ENCODE data around the gene DYDC1. TPM values are rescaled to one million over a fixed set of nuclear protein-coding genes. Genes with fewer than 3 reads are reported as not detected.
"Not testable (repeated sequence)": the region's sequence is repeated elsewhere in the genome, so short reads cannot be mapped to it uniquely, and the experiment has no call there.

Gene DYDC1
- polyA plus RNA-seq, 1 donor, result not detected

DNA sequence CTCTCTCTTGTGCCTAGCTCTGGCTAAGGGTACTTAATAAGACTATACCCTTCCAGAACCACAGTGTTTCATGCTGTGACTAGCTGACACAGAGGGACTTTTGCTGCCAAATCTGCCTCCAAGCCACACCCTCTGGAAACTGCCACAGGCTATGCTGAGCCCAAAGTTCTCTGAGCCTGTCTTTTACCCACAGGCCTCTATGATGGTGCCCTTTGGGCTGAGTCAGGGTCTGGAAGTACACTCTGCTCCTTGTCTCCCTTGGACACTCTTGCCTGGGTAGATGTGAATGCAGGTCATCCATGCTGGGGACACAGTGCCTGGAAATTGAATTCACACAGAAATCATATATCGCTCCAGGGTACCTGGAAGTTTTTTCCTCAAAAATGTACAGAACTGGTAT is 22.6 kb downstream of the DYDC1 start:
- no peak for DNase-seq

DNA sequence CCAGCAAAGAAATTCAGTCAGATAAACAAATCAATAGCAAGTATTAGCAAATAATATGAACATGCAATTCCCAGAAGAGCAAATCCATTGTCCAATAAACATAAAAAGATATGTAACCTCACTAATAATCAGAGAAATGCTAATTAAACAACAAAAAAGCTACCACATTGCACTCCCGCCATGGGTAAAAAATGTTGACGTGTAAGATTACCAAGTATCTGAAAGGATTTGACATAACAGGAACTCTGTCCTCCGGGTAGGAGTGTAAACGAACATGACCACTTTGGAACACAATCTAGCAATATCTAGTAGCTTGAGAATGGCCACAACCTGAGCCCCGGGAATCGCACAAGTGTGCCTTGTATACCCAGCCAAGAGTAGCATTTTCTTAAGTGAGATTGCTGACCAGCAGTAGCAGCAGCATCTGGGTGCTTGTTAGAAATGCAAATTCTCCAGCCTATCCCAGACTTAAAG is 31.6 kb downstream of the DYDC1 start:
- DNase-seq, result no peak

DNA sequence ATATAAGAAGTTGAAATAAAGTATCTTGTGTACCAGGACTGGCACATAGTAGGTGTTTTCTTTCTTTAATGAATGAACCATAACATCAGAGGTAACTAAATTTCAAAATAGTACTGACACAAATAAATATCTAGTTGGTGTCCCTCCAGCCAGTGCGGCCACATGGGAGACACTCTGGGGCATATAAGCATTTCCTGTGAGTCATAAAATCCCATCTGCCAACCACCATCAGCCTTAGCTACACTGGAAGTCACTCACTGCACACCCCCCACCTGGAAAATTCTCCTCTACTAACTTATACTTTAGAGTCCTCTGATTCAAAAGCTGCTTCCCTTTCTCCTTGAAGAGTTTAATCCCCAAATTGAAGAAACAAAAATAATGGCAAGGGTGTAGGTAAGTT is 32.5 kb downstream of the DYDC1 start:
- no peak for DNase-seq

DNA sequence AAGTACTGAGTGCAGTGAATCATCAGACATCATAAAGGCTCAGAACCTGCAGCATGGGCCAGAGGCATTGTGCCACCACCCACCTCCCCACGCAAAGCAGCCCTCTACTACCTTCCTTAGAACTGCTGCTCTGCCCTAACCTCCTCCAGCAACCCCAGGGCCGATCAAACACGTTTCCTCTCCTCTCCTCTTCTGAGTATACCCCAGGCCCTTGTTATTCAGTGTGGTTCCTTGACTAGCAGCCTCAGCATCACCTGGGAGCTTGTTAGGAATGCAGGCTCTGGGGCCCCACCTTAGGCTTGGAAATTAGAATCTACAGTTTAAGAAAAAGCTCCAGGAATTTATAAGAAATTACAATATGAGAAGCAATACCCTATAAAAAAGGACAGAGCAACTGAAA is 33.2 kb downstream of the DYDC1 start:
- DNase-seq, result no peak

- DNase-seq, result no peak
Observed at GRCh38 chr10:80322711-80323110, 33.8 kb downstream of the DYDC1 start.

GRCh38 chr10:80322158-80322557 is 34.4 kb downstream of the DYDC1 start:
- DNase-seq, result no peak

DNA sequence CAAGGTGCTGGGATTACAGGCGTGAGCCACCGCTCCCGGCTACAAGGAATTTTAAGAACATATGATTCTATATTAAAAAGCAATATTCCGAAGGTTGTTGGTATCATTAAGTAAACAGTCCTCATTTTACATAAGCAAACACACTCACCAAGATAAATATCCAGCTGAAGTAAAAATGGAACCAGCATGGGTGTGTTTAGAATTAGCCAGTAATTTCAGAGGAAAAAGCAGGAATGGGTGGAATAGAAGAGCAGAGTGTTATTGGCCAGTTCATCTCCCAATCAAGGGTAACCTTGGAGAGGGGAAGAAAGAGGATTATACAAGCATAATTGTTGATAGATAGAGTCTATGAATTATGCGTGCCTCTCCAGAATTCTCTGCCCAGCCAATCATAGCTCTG is 35.4 kb downstream of the DYDC1 start:
- no peak for DNase-seq

DNA sequence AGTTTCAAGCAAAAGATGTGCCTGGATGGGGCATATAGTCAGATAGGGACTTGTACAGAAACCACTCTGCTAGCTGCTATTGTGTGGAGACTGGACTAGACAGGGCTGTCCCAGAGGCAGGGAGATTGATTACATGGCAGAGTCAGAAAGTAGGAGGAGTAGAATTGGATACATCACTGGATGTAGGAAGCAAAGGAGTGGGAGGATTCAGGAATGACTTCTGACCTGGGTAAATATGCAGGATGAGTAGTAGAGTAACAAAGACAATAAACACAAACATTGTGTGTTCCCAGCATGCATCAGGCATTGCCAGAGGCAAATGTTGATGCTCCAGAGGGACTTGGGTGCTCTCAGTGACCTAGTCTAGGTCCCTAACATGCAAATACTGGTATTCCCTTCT is 36.2 kb downstream of the DYDC1 start:
- no peak for DNase-seq

DNA sequence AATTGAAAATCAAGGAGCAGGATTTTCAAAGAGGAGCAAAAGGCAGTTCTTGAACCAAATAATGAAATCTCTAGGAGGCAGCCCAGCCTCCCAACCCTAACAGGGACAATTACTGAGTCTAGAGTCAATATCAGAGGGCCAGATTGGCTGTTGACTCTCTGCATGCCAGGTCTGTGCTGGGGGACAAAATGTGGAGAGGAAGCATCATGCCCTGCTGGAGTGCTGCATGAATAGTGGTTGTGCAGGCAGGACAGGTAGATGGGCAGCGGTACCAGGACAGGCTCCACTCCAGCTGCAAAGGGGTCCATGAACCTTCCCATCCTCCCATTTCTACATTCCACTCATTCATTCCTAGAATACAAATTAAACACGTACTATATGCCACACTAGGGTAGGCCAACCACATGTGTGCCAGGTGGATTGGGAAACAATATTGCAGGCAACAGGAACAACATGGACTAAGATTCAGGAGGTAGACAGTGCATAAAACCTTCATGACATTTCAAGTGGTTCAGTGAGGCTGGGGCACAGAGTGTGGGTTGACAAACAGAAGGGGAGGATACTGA is 36.7 kb downstream of the DYDC1 start:
- no peak for DNase-seq

- DNase-seq, result no peak
Observed at GRCh38 chr10:80319318-80319717, 37.2 kb downstream of the DYDC1 start.

- no peak for DNase-seq
Observed at GRCh38 chr10:80318742-80319141, 37.8 kb downstream of the DYDC1 start.

GRCh38 chr10:80315391-80315790 is 41.2 kb downstream of the DYDC1 start:
- no peak for DNase-seq

DNA sequence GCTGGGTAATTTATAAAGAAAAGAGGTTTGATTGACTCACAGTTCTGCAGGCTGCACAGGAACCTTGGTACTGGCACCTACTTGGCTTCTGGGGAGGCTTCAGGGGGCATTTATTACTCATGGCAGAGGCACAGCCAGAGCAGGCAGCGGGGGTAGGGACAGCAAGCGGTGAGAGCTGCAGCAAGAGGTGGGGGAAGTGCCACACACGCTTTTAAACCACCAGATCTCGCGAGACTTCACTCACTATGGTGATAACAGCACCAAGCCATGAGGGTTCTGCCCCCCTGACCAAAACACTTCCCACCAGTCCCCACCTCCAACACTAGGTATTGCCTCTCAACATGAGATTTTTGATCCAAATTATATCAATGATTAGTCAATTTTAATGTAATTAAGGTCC is 43.0 kb downstream of the DYDC1 start:
- DNase-seq, result no peak

GRCh38 chr10:80305989-80306388 is 50.6 kb downstream of the DYDC1 start:
- not testable (repeated sequence) for DNase-seq

DNA sequence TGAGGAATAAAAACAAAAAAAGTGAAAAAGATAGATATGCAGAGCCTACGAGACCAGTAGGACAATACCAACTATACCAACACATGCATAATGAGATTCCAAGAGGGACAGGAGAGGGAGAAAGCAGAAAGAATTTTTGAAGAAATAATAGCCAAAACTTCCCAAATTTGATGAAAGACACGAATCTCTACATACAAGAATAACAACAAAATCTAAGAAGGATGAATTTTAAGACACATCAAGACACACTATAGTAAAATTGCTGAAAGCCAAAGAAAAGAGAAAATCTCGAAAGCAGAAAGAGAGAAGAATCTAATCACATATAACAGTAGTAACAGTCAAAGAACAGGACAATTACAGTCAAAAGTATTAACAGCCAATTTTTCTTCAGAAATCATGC is 59.6 kb downstream of the DYDC1 start:
- no peak for DNase-seq

DNA sequence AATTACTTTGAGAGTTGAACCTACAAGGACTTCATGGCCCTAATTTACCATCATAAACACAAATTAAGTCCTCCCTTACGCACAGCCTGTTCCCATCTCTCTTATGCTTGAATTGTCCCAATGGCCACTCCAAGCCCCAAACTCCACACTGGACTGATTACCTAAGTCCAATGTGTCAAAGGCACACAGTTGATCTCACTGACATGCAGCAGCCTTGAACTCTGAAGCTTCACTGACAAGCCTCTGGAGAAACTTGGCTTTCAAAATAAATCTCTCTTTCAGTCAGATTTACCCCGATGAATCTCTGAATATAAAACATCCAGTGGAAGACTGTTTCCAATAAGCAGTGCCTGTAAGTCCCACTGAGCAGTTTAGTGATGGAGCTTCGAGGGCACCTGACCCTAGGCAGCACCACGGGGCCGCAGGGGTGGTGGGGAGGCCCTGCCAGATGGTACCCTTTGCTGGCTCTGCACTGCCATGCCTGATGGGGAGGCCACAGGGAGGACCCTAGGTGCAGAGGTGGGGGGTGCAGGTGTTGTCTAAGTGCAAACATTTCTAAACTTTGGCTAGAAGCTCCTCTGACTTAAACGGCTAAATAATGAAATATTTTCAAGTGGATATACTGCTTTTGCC is 63.8 kb downstream of the DYDC1 start:
- no peak for DNase-seq

- DNase-seq, result no peak
Observed at GRCh38 chr10:80290474-80291220, 65.9 kb downstream of the DYDC1 start.

DNA sequence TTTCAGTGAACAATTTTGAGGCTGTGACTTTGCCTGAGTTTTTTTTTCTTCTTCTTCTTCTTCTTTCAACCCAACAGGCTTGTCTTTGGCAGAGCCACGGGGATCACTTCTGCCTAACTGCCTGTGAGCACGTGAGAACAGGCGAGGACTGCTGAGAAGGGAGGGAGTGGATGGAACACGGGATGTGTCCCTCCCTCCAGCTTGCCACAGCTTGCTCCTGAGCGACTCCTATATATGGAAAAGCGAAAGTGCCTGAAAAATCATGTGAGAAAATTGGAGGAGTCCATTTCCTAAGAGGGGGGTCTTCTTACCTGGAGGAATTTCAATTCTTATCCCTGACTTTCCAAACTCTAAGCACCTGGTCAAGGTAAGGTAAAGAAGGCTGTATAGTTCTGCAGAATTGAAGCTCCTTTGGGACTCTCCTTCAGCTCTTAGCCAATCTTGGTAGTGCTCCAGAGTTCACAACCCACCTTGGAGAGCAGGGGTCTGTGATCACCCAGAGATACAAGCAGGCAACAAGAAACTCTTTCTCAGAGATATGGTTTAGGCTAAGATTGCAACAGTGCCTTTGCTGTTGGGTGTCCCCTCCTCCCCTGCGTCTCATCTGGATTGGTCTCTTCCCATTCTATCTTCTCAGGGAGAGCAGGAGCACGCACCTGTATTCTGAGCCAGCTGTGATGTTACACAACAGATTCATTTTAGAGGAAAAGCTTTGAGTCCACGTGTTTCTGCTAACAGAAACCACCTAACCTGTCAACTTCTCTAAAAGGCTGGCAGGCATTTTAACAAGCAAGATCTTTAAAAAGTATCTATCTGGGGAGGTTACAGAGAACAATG is 66.9 kb downstream of the DYDC1 start, which contains the start of gene MAT1A:
Gene MAT1A (minus strand): TSS at position 208 of the 837 bp plus-strand sequence. CDS start 235 bp downstream, outside the sequence.
- DNase-seq, result no peak

- no peak for DNase-seq
Observed at GRCh38 chr10:80288849-80289248, 67.7 kb downstream of the DYDC1 start.
